Astrocyte of the cerebellum (primary cell): ENCODE measurements around the gene SAYSD1.
A peak's percentile ranks its signal among the peaks of the same experiment; 100 is the strongest.
"Not testable (repeated sequence)": the region's sequence is repeated elsewhere in the genome, so short reads cannot be mapped to it uniquely, and the experiment has no call there.

ENCODE experiments used
- DNase-seq: peaks from one replicate; pipeline ENCODE4 v3.0.0-alpha.2; 2011; ENCODE audit warnings: low read depth
- H3K4me3 ChIP-seq: 2 replicates; pipeline ENCODE4 v1.5.1; 2011; ENCODE audit warnings: mild to moderate bottlenecking, low read depth, low read length, moderate library complexity
- in situ Hi-C: cut with HindIII; loops from 2 replicates; pipeline ENCODE4 v1.10.0; 2017; ENCODE audit warnings: low sequenced_read_pairs
- TF ChIP-seq, protein P1 (sequence below): IDR thresholded peaks from 2 replicates; pipeline ENCODE4 v1.5.1; 2012; ENCODE audit warnings: low read length, low read depth, moderate library complexity, mild to moderate bottlenecking; ENCODE audit errors: missing control alignments

Gene SAYSD1

GRCh38 chr6:39151211-39151610, 36.2 kb upstream of the SAYSD1 start:
- DNase-seq, result no peak
- no peak overlapping the region for H3K4me3 ChIP-seq
- TF ChIP-seq, protein P1, sequence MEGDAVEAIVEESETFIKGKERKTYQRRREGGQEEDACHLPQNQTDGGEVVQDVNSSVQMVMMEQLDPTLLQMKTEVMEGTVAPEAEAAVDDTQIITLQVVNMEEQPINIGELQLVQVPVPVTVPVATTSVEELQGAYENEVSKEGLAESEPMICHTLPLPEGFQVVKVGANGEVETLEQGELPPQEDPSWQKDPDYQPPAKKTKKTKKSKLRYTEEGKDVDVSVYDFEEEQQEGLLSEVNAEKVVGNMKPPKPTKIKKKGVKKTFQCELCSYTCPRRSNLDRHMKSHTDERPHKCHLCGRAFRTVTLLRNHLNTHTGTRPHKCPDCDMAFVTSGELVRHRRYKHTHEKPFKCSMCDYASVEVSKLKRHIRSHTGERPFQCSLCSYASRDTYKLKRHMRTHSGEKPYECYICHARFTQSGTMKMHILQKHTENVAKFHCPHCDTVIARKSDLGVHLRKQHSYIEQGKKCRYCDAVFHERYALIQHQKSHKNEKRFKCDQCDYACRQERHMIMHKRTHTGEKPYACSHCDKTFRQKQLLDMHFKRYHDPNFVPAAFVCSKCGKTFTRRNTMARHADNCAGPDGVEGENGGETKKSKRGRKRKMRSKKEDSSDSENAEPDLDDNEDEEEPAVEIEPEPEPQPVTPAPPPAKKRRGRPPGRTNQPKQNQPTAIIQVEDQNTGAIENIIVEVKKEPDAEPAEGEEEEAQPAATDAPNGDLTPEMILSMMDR, result no peak
- in situ Hi-C loops, result no loop called here

DNA sequence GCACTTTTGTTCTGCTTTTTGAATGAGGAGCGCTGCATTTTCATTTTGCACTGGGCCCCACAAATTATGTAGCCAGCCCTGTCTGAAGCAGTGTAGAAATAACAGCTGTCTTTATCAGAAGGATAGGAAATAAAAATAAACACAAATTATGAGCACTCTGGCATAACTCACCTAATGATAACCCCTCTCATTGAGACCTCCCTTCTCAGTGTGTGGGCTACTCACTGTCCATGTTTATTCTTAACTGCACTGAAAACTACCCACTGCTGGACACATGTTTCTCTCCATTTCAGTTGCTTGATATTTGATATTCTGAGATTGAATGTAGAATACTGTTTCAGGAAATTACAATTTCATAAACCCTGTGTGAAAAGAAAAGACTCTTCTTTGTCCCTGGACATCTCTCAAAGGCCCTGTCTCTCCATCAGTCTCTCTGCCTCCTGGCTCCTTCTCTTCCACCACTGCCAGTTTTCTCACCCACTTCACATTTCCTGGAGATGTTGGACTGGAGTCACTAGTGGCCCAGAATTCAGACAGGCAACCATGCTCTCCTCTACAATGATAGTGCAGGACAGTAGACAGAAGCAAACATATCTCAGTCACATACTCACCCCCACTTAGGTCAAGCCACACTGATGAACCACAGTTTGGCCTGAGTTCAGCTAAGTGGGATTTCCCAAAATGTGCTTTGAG, 29.6 kb upstream of the SAYSD1 start:
- TF ChIP-seq, protein P1, result no peak
- DNase-seq, result no peak
- no peak overlapping the region for H3K4me3 ChIP-seq
- in situ Hi-C loops, result no loop called here

DNA sequence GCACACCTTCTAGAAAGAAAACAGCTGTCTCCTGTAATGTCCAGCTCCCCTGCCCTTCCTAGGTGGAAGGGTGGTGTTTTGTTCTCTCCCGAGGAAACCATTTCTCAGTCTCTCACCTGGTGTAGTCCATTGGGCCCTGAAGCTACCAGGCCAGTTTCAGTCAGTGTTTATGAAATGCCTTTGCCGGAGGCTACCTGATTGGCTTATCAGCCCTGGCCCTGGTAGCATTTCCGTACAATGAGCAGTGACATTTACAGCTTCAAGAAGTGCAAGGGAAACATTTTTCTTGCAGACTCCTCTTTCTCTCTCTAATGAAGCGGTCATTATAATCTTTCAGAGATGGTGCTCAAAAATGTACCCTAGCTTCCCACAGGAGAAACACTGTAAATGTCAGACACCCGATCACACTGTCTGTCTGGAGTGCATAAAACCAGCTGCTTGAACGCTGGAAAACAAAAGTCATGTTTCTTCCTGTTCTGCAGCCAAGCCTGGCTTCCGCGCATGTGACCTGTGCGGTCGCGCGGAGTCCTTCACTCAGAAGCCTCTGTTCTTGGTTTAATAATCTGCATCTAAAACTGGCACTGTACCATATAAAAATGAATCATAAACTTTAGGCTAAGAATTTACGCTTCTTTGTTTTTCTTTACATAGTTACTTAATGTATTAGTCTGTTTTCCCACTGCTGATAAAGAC, 28.4 kb upstream of the SAYSD1 start:
- TF ChIP-seq, protein P1, result no peak
- no peak for DNase-seq
- in situ Hi-C loops, result no loop called here
- H3K4me3 ChIP-seq, result no peak overlapping the region

DNA sequence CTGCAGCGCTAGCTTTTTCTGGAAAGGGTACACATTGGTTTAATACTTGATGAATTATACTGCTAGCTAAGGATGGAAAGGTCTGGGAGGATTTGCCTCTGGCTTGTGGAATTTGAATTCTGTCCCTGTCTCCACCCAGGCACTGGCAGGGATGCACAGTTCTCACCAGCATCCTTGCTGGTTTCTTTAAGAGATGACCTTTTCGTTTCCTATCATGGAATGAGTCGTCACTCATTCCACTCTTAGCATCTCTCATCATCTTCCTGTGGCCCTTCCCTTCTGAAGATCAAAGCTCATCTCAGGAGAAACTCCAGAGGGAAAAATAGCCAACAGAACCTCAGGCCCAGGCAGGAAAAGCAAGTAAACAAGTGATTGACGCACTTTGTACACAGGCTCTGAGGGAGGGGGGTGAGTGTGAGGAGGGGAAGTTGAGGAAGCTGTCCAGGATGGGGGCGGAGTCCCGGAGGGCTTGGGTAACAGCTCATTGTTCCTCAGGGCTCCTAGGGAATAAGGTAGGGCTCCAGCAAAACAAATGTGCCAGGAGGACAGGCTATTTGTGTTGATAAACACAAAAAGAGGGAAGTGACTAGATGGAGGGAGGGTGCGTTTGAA, 25.7 kb upstream of the SAYSD1 start:
- in situ Hi-C loops, result no loop called here
- TF ChIP-seq, protein P1, result no peak
- H3K4me3 ChIP-seq, result no peak overlapping the region
- DNase-seq, result no peak

- in situ Hi-C loops, result no loop called here
- peak; percentile 12 for DNase-seq
- TF ChIP-seq, protein P1, result no peak
- H3K4me3 ChIP-seq, result no peak overlapping the region
These were observed 22.3 kb upstream of the SAYSD1 start for GRCh38 chr6:39137245-39137644.

GRCh38 chr6:39136207-39136606, 21.2 kb upstream of the SAYSD1 start:
- H3K4me3 ChIP-seq, DNase-seq, in situ Hi-C loops: not testable (repeated sequence)

GRCh38 chr6:39134761-39135160, 19.8 kb upstream of the SAYSD1 start:
- in situ Hi-C loops, H3K4me3 ChIP-seq, DNase-seq: not testable (repeated sequence)
